Activated CD4-positive, alpha-beta T cell treated with anti-CD3 and anti-CD28 coated beads for 36 hours (primary cell): Measurements from ENCODE around the gene SGCD. TPM values are rescaled to one million over a fixed set of nuclear protein-coding genes. Genes with fewer than 3 reads are reported as not detected.

Experiments used
- ATAC-seq: fragments of 200-7000 bp; cut with Tn5 transposase; one replicate; pipeline ENCODE4 v1.10.0; 2021; ENCODE audit warnings: mild to moderate bottlenecking, moderate library complexity
- CTCF ChIA-PET: fragments of 350-600 bp; sonication (Branson Sonifier 250); formaldehyde crosslinking; loops from one replicate; lab custom pipeline; 2021; ENCODE audit warnings: antibody characterized with exemption; lab: Charles Lee
- POLR2A ChIA-PET: fragments of 350-600 bp; sonication (Branson Sonifier 250); formaldehyde crosslinking; loops from one replicate; lab custom pipeline; 2021; ENCODE audit warnings: antibody characterized with exemption, inconsistent platforms; lab: Charles Lee
- DNase-seq: peaks from one replicate; pipeline ENCODE4 v3.0.0-alpha.2; 2020
- H3K27ac Mint-ChIP-seq: one replicate; pipeline ENCODE4 v1.8.0; 2021; ENCODE audit warnings: mixed read lengths
- H3K27me3 Mint-ChIP-seq: one replicate; pipeline ENCODE4 v1.8.0; 2021; ENCODE audit warnings: mixed read lengths
- H3K36me3 Mint-ChIP-seq: one replicate; pipeline ENCODE4 v1.8.0; 2021; ENCODE audit warnings: low read depth, mixed read lengths
- H3K4me1 Mint-ChIP-seq: one replicate; pipeline ENCODE4 v1.8.0; 2021; ENCODE audit warnings: mixed read lengths
- H3K4me3 Mint-ChIP-seq: one replicate; pipeline ENCODE4 v1.8.0; 2021; ENCODE audit warnings: mild to moderate bottlenecking, moderate library complexity, mixed read lengths
- H3K9me3 Mint-ChIP-seq: one replicate; pipeline ENCODE4 v1.8.0; 2021; ENCODE audit warnings: low read depth, mixed read lengths
- intact Hi-C, 2 experiments: fragments of 100-400 bp; cut with DNase I in 1 of 2; cut with micrococcal nuclease in 1 of 2; formaldehyde crosslinking; loops; one replicate each; pipeline versions ENCODE4 v1.14.2 to v1.15.1; 2022 to 2024; cut with DNase I, micrococcal nuclease
- total RNA-seq, 2 experiments: library from RNA; stranded (reverse); gene quantifications; one replicate each; pipeline ENCODE4 v1.2.3, GENCODE V29; 2021

Gene SGCD
- total RNA-seq, 2 experiments from 2014 or later, result not detected

- ATAC-seq (no peak), DNase-seq (no peak)
- Mint-ChIP-seq H3K27ac (no peak overlapping the region), H3K9me3 (no peaks in the 10 kb centered on the region), H3K36me3 (no peaks in the 10 kb centered on the region), H3K4me1 (no peaks in the 10 kb centered on the region), H3K4me3 (no peak overlapping the region), H3K27me3 (peaks cover 7% of the 10 kb centered on the region)
- ChIA-PET POLR2A (no interaction called here), CTCF (no interaction called here)
- intact Hi-C loops, result no loop called here
These were observed 60.0 kb downstream of the SGCD start for GRCh38 chr5:156386976-156387375.

GRCh38 chr5:156387391-156387790, 60.4 kb downstream of the SGCD start:
- Mint-ChIP-seq H3K9me3 (no peaks in the 10 kb centered on the region), H3K27me3 (peaks cover 9% of the 10 kb centered on the region), H3K4me1 (no peaks in the 10 kb centered on the region), H3K4me3 (no peak overlapping the region), H3K36me3 (no peaks in the 10 kb centered on the region), H3K27ac (no peak overlapping the region)
- intact Hi-C loops, result no loop called here
- ChIA-PET CTCF (no interaction called here), POLR2A (no interaction called here)
- DNase-seq (no peak), ATAC-seq (no peak)

- no peak overlapping the region for H3K4me3 Mint-ChIP-seq
- DNase-seq (no peak), ATAC-seq (no peak)
These were observed 61.3 kb downstream of the SGCD start for GRCh38 chr5:156388233-156388632.

GRCh38 chr5:156391139-156391538, 64.2 kb downstream of the SGCD start:
- ChIA-PET POLR2A (no interaction called here), CTCF (no interaction called here)
- ATAC-seq (no peak), DNase-seq (no peak)
- Mint-ChIP-seq H3K4me3 (no peak overlapping the region), H3K27ac (no peak overlapping the region), H3K4me1 (no peaks in the 10 kb centered on the region), H3K27me3 (peaks cover 8% of the 10 kb centered on the region), H3K36me3 (no peaks in the 10 kb centered on the region), H3K9me3 (no peaks in the 10 kb centered on the region)
- intact Hi-C loops, result no loop called here

More at GRCh38 chr5:156388233-156388632, 61.3 kb downstream of the SGCD start:
- CTCF ChIA-PET, result no interaction called here
- Mint-ChIP-seq H3K27ac (no peak overlapping the region), H3K4me1 (no peaks in the 10 kb centered on the region), H3K27me3 (peaks cover 10% of the 10 kb centered on the region), H3K9me3 (no peaks in the 10 kb centered on the region), H3K36me3 (no peaks in the 10 kb centered on the region)
- intact Hi-C loops, result no loop called here
- POLR2A ChIA-PET, result no interaction called here

GRCh38 chr5:156393980-156394379, 67.0 kb downstream of the SGCD start:
- no peak overlapping the region for H3K27ac Mint-ChIP-seq
- CTCF ChIA-PET, result interaction anchor here (1.2 kb wide), 1 partner anchor 18 kb away, joined by 3 read pairs; no protein-coding TSS in a partner anchor
- POLR2A ChIA-PET, result no interaction called here
- no peaks in the 10 kb centered on the region for H3K4me1 Mint-ChIP-seq
- ATAC-seq (no peak), DNase-seq (no peak)
- intact Hi-C loops, result no loop called here
- H3K36me3 Mint-ChIP-seq, result no peaks in the 10 kb centered on the region
- no peak overlapping the region for H3K4me3 Mint-ChIP-seq
- peaks cover 8% of the 10 kb centered on the region for H3K27me3 Mint-ChIP-seq
- no peaks in the 10 kb centered on the region for H3K9me3 Mint-ChIP-seq

- ChIA-PET POLR2A (no interaction called here), CTCF (no interaction called here)
- Mint-ChIP-seq H3K36me3 (no peaks in the 10 kb centered on the region), H3K4me1 (no peaks in the 10 kb centered on the region), H3K27me3 (peaks cover 6% of the 10 kb centered on the region), H3K4me3 (no peak overlapping the region), H3K9me3 (no peaks in the 10 kb centered on the region), H3K27ac (no peak overlapping the region)
- no peak for ATAC-seq
- intact Hi-C loops, result no loop called here
- no peak for DNase-seq
These were observed 67.8 kb downstream of the SGCD start for GRCh38 chr5:156394642-156395305.

GRCh38 chr5:156395306-156395675, 68.3 kb downstream of the SGCD start:
- Mint-ChIP-seq H3K27me3 (peaks cover 6% of the 10 kb centered on the region), H3K27ac (no peak overlapping the region), H3K4me1 (no peaks in the 10 kb centered on the region), H3K9me3 (no peaks in the 10 kb centered on the region), H3K36me3 (no peaks in the 10 kb centered on the region), H3K4me3 (no peak overlapping the region)
- CTCF ChIA-PET, result interaction anchor here (0.6 kb wide), 1 partner anchor 72 kb away, joined by 3 read pairs; no protein-coding TSS in a partner anchor
- no peak for DNase-seq
- ATAC-seq, result no peak
- POLR2A ChIA-PET, result no interaction called here
- intact Hi-C loops, result no loop called here

GRCh38 chr5:156396063-156396829, 69.3 kb downstream of the SGCD start:
- ChIA-PET POLR2A (no interaction called here), CTCF (no interaction called here)
- H3K4me3 Mint-ChIP-seq, result no peak overlapping the region
- no peak overlapping the region for H3K27ac Mint-ChIP-seq
- H3K4me1 Mint-ChIP-seq, result no peaks in the 10 kb centered on the region
- DNase-seq (no peak), ATAC-seq (no peak)
- H3K27me3 Mint-ChIP-seq, result peaks cover 6% of the 10 kb centered on the region
- no peaks in the 10 kb centered on the region for H3K36me3 Mint-ChIP-seq
- intact Hi-C loops, result no loop called here
- H3K9me3 Mint-ChIP-seq, result no peaks in the 10 kb centered on the region

GRCh38 chr5:156396830-156397081, 69.8 kb downstream of the SGCD start:
- no peak overlapping the region for H3K27ac Mint-ChIP-seq
- ChIA-PET CTCF (no interaction called here), POLR2A (no interaction called here)
- peaks cover 1% of the 10 kb centered on the region for H3K4me1 Mint-ChIP-seq
- ATAC-seq (no peak), DNase-seq (no peak)
- no peak overlapping the region for H3K4me3 Mint-ChIP-seq
- intact Hi-C loops, result no loop called here
- H3K36me3 Mint-ChIP-seq, result no peaks in the 10 kb centered on the region
- no peaks in the 10 kb centered on the region for H3K9me3 Mint-ChIP-seq
- H3K27me3 Mint-ChIP-seq, result peaks cover 6% of the 10 kb centered on the region

- ATAC-seq, result no peak
- H3K9me3 Mint-ChIP-seq, result no peaks in the 10 kb centered on the region
These were observed 72.4 kb downstream of the SGCD start for GRCh38 chr5:156399323-156399722.

GRCh38 chr5:156400231-156400986, 73.4 kb downstream of the SGCD start:
- intact Hi-C loops, result loop anchor here in 1 of 2 experiments (5.0 kb wide), 2 partner anchors 522 to 717 kb away; no protein-coding TSS in a partner anchor
- POLR2A ChIA-PET, result no interaction called here
- no peak for ATAC-seq

More at GRCh38 chr5:156399323-156399722, 72.4 kb downstream of the SGCD start:
- ChIA-PET POLR2A (no interaction called here), CTCF (interaction anchor here (1.0 kb wide), 1 partner anchor 9 kb away, joined by 4 read pairs; no protein-coding TSS in a partner anchor)
- H3K27me3 Mint-ChIP-seq, result peaks cover 2% of the 10 kb centered on the region
- intact Hi-C loops, result no loop called here
- H3K4me1 Mint-ChIP-seq, result peaks cover 15% of the 10 kb centered on the region
- no peak overlapping the region for H3K4me3 Mint-ChIP-seq
- no peak overlapping the region for H3K27ac Mint-ChIP-seq
- no peaks in the 10 kb centered on the region for H3K36me3 Mint-ChIP-seq
- no peak for DNase-seq

More at GRCh38 chr5:156400231-156400986, 73.4 kb downstream of the SGCD start:
- no peak for DNase-seq
- H3K36me3 Mint-ChIP-seq, result no peaks in the 10 kb centered on the region
- no peaks in the 10 kb centered on the region for H3K9me3 Mint-ChIP-seq
- H3K4me3 Mint-ChIP-seq, result no peak overlapping the region
- H3K27ac Mint-ChIP-seq, result no peak overlapping the region
- peaks cover 4% of the 10 kb centered on the region for H3K27me3 Mint-ChIP-seq
- peaks cover 15% of the 10 kb centered on the region for H3K4me1 Mint-ChIP-seq
- CTCF ChIA-PET, result no interaction called here
